Head of caudate nucleus (tissue), 42 donors: Measurements from ENCODE around the gene UVRAG.
A peak's percentile ranks its signal among the peaks of the same experiment; 100 is the strongest.

Source experiments
- DNase-seq, 42 donors: peaks; one replicate each; pipeline versions ENCODE4 v3.0.0 to v3.0.0-alpha.2; 2020 to 2021; ENCODE audit warnings: mixed read lengths in 7 of 42
- intact Hi-C: fragments of 100-400 bp; cut with DNase I; formaldehyde crosslinking; loops from one replicate; pipeline ENCODE4 v1.15.0; 2022

The UVRAG gene

DNA sequence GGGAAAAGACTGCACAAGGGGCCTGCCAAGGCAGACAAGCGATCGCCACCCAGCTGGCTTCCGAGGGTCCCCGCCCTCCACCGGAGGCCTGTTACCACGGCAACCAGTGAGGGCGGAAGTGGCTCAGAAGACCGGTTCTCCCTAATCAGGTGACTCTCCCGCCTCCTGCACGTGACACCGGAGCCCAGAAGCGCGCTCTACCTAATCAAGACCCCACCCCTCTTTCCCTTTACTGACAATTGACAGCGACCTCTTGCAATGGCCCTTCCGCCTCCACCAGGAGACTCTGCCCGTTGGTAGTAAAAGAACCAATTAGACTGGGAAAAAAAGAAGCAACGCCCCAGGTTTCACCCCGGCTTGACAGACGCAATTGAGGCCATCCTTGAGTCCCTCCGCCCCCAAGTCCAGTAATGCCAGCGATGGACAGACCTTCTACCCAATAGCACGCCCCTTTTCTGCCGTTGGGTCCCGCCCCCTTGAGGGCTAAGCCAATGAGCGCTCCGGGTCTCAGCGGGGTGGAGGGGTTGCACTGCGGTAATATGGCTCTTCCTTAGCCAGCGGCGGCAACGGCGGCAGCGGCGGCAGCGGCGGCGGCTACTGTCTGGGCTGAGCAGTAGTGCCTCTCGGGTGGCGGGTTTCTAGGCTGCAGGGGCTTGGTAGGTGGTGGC, at the start of gene UVRAG:
Gene UVRAG, plus strand, starts transcription at position 534 of the 668 bp plus-strand sequence. CDS start 198 bp downstream, outside the sequence.
- intact Hi-C loops, result no loop called here
- peak; percentile 98 to 100 (median 99) for DNase-seq

DNA sequence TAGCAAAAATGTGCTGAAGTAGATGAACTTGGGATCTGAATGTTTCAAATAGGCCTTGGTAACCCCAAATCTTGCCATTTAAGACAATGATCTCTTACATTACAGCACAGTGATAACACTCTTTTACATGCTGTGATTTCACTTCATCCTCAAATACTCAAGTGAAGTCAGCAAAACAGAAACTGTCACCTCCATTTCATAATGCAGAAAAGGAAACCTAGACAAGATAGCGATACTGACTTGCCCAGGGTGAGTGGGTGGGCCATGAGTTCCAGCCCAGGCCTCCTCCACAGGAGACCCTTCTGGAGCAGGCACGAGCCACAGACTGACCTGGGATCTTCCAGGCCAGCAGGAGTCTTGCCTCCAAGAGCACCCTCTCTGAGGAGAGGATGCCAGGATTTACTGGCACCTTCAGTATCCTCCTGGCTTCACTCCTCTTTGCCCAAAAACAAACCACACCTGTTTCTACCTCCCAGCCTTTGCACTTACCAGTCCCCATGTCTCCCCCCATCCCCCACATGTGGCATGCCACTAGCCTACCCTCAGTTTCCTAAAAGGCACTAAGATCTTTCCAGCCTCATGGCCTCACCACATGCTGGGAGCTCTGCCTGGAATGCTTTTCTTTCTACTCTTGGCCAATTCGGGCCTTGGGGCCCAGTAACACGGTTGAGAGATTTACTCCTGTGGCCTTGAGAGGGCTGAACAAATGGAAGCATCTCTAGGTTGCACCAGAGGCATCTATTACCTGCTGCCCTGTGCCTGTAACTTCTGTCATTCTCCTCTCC, 48.4 kb upstream of the UVRAG start:
- peak in 1 of 42 donors; percentile 10 for DNase-seq
- intact Hi-C loops, result no loop called here

DNA sequence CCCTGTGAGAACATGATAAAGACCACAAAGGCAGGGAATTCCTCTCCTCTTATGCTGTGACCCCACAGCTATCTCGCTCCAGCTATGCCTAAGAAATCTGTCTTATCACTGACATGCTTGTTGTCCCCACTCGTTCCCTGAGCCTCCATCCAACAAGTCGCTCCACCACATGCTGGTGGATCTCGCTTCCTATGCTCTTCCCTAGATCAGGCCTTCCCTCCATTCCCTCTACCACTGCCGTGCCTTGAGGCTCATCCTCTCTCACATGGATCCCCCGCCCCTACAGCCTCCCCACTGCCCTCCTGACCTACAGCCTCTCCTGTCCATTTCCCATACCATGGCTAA, 47.8 kb upstream of the UVRAG start:
- DNase-seq, result peak in 1 of 42 donors; percentile 12
- intact Hi-C loops, result no loop called here

DNA sequence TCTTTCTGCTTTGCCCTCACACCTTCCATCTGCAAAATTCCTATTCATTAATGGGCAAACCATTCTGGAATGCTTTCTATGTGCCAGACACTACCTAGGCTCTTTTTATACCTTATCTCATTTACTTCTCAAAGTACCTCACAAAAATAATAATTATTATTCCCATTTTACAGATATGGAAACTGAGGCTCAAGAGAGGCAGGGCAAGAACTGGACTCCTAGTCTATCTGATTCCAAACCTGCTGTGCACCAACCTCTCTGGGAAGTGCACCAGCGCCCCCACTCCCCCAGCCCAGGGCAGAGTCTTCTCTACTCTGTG, 47.3 kb upstream of the UVRAG start:
- DNase-seq, result no peak
- intact Hi-C loops, result no loop called here

DNA sequence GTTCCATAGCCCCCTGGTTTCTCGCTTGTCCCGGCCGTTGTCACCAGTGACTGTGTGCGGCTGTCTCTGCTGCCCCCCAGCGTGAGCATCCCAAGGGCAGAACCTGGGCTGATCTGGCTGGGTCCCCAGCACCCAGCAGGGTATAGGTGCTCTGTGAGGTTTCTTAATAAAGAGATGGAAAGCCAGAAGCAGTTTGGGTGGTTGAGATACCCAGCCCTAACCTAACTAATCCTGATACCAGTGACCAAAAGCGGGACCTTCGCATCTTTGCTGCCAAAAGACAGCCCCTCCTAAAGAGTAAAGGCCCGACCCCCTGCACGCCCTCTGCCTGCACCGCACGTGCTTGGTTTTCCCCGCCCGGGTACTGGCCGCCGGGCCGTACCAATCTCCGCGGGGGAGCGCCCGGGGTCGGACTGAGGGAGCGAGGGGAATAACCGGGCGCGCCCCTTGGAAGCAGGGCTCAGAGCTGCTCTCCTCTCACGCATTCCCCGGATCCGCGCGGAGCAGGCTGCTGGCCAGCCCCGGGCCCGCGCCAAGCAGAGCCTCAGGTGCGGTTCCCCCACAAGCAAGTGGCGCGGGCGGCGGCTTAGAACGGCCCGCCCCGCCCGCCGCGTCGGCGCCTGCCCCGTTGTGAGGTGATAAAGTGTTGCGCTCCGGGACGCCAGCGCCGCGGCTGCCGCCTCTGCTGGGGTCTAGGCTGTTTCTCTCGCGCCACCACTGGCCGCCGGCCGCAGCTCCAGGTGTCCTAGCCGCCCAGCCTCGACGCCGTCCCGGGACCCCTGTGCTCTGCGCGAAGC, 46.7 kb upstream of the UVRAG start, which contains the start of gene DGAT2:
Gene DGAT2, plus strand, starts transcription at position 667 of the 797 bp plus-strand sequence. CDS start 214 bp downstream, outside the sequence.
- intact Hi-C loops, result no loop called here
- DNase-seq, result peak; percentile 45 to 88 (median 76)

DNA sequence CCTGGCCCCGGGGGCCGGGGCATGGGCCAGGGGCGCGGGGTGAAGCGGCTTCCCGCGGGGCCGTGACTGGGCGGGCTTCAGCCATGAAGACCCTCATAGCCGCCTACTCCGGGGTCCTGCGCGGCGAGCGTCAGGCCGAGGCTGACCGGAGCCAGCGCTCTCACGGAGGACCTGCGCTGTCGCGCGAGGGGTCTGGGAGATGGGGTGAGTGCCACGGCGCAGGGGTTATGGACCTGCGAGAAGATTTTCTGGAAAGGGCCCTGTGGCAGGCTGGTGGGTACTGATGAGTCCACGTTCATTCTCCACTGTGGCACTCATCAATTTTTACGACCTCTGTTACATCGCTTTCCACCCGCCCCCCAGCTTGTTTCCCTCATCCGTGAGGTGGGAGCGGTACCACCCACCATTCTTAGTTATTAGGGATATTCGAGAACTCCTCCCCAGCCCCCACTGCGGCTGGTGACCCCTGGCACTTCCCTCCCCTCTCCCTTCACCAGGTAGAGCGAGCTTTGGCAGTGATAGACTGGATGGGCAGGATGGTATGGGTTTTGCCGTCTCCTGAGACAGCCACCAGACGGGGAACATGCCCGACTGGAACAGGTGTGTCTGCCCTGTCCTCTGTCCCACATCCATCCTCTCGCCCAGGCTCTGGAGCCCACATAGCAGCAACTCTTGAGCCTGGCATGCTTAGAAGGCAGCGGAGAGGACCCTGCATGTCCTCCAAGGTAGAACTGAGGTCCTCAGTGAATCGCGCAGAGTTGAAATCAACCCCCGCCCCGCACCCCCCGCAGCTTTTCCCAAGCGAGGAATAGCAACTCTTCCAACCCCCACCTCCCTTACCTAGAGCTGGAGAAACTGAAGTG, 45.9 kb upstream of the UVRAG start:
- DNase-seq, result peak in 41 of 42 donors; percentile 20 to 78 (median 55)
- intact Hi-C loops, result no loop called here

DNA sequence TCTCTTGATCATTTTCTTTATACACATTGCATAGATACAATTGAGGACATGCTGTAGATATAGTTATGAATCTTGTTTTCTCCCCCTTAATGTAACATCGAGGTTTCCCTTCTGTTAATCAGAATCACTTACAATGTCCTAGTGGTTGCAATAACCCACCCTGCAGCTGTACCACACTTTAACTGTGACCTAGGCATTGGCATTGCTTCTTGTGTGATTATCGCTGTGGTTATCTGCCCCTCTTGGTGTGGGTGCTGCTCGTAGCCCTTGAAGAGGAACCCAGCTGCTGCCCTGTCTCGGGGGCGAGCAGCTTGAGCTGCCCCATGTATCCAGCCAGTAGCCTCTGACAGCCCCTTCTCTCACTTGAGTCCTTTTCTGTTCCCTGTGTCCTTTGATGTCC, 44.9 kb upstream of the UVRAG start:
- intact Hi-C loops, result loop anchor here (10.0 kb wide), 1 partner anchor 85 kb away; no protein-coding TSS in a partner anchor
- DNase-seq, result no peak

DNA sequence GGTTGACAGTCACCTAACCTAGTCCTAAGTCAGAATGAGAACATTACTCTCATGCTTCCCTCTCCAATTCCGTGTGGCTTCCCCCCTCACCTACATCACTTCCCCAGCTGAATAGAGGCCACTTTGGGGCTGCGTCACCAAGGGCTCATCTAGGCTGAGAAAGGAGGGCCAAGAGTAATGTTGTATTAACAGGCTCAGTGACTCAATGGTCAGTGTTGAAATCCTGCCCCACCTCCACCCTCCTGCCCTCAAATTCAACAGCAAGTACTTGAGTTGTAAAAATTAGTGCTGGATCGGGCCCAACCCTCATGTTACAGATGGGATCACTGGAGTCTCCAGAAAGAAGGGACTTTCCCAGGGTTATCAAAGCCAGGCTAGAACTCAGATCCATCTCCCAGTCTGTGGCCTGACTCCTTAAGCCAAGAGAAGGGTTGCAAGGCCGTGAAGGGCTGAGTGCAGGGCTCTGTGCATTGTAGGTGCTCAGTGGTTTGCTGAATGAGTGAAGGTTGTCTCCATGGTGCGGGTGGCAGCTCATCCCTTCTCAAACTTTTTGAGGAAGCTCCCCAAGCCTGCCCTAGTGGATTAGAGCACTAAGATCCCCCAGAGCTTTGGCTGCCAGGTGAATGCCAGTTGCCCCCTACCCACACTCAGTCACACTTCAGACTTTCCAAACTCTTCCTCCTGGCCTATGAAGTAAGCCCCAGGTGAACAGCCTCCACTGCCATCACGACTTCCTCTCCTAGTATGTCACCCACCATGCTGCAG, 43.2 kb upstream of the UVRAG start:
- peak in 1 of 42 donors; percentile 8 for DNase-seq
- intact Hi-C loops, result loop anchor here (10.0 kb wide), 1 partner anchor 87 kb away; no protein-coding TSS in a partner anchor

DNA sequence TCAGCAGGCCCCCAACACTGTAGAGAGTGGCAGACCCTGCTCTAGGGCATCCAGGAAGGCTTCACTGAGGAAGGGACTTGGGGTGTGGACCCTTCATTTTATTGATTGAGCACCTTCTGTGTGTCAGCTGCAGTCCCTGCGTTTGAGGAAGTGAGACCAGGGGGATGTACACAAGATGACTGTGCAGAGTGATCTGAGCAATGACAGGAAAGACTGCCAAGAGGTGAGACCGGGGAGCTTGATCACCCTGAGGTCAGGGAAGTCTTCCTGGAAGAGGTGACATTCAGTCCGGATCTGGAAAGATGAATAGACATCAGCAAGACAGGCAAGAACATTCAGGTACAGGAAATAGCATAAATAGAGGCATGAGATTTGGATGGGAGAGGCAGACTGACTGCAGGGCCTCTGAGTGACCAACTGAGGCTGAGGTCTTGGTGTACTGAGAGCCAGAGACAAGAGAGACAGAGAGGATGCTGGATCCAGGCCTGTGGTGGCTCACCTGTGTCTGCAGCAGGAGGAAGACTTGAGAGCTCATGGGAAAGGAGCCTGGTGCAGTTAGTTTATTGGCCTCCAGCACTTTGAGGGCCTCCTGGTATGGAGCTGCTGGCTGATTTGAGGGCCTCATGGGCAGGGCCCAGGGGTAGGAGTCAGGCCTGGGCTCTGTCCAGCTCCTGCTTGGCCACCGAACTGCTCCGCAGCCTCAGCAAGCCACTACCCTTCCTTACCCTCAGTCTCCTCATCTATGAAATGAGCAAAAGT, 41.2 kb upstream of the UVRAG start:
- intact Hi-C loops, result loop anchor here (10.0 kb wide), 1 partner anchor 89 kb away; no protein-coding TSS in a partner anchor
- no peak for DNase-seq

DNA sequence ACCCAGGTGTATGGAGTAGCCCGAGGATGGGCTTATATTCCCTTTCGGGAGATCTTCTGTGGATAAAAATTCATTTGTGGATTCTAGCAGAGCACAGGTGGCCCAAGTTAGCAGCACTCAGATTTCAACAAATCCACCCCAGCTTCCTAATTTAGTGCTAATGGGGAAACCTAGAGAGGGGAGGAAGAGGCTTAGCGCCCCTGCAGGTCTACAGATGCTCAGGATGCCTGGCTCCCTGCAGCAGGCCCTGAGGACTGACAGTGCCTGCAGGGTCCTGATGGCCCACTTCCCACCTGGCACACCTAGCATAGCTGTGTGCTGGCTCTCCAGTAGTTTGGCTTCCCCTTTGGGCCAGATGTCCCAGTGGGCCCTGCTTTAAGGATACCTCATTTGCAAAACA, 40.0 kb upstream of the UVRAG start:
- intact Hi-C loops, result loop anchor here (10.0 kb wide), 1 partner anchor 90 kb away; no protein-coding TSS in a partner anchor
- no peak for DNase-seq

DNA sequence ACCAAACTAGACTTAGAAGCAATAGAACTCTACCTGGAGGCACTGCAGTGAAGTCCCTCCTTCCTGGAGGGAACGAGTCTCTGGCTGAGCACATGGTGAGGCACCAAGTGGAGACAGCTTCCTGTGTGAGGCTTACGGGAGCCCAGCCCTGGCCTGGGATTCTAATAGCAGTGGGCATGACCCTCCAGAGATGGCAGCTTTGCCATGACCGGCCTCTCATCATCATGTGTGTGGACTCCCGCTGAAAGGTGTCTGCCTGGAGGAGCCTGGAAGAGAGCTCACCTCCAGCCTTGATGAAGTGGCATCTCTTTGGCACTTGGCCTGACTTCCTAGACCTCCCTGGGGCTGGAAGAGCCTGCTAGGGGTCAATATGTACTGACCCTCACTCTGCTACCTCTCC, 38.5 kb upstream of the UVRAG start:
- DNase-seq, result no peak
- intact Hi-C loops, result loop anchor here (10.0 kb wide), 1 partner anchor 92 kb away; no protein-coding TSS in a partner anchor

DNA sequence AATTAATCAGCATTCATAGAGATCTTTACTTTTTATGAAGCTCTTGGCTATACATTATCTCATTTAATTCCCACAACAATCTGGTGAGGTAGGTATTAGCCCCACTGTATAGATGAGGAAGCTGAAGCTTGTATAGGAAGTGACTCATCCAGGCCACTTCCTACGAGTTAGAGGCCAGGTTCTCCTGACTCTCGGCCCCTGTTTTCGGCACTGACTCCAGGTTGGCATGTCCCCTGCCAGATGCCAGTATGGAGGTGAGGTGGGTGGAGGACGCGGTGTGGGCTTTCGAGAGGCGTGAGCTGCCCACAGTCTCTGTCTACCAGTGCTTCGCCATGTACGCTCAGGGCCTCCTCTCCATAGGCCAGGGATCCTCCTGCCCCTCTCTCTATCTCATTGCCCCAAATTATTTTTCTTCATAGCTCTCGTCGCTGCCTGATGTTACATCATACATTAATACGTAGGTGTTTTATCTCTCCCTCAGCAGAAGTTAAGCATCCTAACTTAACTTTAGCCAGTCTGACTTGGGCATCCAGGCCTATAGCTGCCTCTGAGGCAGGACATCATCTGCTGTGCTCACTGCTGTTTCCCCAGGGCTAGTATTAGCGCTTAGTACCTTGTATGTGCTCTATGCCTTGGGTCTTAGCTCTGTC, 37.4 kb upstream of the UVRAG start:
- no peak for DNase-seq
- intact Hi-C loops, result loop anchor here (10.0 kb wide), 1 partner anchor 93 kb away; no protein-coding TSS in a partner anchor

DNA sequence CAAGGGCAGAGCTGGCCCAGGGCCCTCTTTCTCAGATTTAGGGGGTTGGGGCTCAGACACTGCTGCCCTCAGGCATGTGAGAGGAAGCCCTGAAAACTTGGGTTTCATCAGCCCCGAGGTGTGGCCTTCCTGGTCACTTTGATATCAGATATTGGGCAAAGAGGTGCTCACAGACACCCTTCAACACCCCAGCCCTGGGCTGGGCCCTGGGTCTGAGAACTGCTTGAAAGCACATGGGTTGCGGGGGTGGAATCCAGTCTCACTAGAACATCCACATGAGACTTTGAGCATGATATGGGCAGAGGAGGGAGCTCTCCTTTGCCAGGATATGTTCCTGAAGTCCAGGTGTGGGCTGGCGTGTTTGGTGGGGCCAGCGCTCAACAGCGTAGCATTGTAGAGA, 36.0 kb upstream of the UVRAG start:
- intact Hi-C loops, result loop anchor here (10.0 kb wide), 1 partner anchor 94 kb away; no protein-coding TSS in a partner anchor
- DNase-seq, result no peak

DNA sequence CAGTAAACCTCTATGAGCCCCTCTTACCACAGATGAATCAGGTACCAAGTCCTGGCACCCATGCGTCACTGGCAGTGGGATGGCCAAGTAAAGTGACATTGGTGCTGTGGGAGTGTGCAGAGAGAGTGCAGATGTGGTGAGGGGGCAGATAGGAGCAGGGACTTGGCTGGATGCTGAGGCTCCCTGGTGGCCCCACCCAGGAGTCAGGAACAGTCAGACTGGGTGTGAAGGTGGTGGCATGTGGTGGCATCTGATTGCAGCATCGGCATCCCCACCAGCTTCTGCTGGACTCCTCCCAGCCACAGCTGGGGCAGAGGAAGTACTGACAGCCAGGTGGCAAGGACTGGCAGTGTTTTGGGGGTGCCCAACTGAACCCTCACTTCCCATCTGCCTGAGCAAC, 35.0 kb upstream of the UVRAG start:
- intact Hi-C loops, result loop anchor here (10.0 kb wide), 1 partner anchor 95 kb away; no protein-coding TSS in a partner anchor
- DNase-seq, result peak in 40 of 42 donors; percentile 23 to 90 (median 60)

DNA sequence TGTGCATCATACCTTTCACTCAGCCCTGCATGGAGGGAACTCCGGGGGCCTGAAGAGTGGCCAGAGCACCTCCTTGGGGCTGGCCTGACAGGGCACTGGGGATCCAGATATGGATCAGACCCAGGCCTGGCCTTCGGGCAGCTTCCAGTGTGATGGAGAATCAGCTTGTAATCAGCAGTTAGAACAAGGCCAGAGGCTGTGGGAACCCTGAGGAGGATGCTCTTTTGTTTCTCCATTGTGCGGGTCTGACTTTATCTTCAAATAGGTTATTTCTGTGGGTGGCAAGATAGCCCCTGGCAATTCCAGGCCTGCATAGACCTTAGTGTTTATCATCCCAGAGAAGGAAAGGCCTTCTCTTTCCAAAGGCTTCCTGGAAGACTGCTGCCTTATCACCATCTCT, 34.1 kb upstream of the UVRAG start:
- DNase-seq, result no peak
- intact Hi-C loops, result no loop called here

DNA sequence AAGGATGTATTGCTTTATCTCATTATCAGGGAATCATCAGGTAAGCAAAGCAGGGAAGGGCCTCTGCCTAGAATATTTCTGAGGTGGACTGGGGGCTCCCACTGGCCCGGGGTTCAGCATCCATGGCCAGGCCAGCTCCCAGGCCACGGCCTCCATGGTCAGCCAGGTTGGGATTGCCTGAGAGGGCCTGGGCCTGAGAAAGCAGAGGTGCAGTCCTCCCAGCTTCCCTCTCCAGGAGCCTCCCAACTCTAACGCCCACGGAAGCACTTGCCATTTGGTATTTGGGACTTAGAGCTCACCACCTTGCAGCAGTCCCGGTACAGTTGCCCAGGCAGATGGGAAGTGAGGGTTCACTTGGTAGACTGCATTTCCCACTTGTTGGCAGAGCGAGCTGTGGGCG, 33.7 kb upstream of the UVRAG start:
- intact Hi-C loops, result no loop called here
- DNase-seq, result no peak
